Measurements from ENCODE around the gene ASCL1.

DNA sequence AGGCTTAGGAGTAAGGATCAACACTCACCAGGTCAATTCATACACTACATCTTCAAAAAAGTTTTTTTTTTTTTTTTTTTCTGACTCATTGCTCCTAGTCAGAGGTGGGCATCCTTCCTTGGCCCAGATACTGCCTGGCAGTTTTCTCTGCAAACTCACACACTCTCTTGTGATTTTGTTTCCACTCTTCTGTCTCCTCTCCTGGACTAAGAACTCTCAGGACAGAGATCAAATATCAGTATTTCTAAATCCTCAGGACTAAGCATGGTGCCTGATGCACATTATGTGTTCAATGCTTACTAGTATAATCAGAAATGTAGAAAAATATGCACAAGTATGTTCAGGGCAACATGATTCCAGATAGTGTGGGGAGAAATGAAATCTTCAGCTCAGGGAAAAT lies 30.3 kb upstream of the ASCL1 start:
- TF ChIP-seq ZNF335 (tag by site-specific recombination; conservative IDR thresholded peaks at IDR 0.05), result no peak
- TF ChIP-seq, protein P1, sequence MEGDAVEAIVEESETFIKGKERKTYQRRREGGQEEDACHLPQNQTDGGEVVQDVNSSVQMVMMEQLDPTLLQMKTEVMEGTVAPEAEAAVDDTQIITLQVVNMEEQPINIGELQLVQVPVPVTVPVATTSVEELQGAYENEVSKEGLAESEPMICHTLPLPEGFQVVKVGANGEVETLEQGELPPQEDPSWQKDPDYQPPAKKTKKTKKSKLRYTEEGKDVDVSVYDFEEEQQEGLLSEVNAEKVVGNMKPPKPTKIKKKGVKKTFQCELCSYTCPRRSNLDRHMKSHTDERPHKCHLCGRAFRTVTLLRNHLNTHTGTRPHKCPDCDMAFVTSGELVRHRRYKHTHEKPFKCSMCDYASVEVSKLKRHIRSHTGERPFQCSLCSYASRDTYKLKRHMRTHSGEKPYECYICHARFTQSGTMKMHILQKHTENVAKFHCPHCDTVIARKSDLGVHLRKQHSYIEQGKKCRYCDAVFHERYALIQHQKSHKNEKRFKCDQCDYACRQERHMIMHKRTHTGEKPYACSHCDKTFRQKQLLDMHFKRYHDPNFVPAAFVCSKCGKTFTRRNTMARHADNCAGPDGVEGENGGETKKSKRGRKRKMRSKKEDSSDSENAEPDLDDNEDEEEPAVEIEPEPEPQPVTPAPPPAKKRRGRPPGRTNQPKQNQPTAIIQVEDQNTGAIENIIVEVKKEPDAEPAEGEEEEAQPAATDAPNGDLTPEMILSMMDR (tag by site-specific recombination; IDR thresholded peaks at IDR 0.05), result no peak
- TF ChIP-seq SP2 (tag by site-specific recombination; IDR thresholded peaks at IDR 0.05), result no peak

All from HEK293 (cell line).